Panc1 (cell line): Measurements from ENCODE around the gene ATF5. TPM values are rescaled to one million over a fixed set of nuclear protein-coding genes. Genes with fewer than 3 reads are reported as not detected.
"Not testable (repeated sequence)": the region's sequence is repeated elsewhere in the genome, so short reads cannot be mapped to it uniquely, and the experiment has no call there.

Source experiments
- ATAC-seq: fragments of 200-7000 bp; cut with Tn5 transposase; 2 replicates; pipeline ENCODE4 v1.9.1; 2020; ENCODE audit warnings: mild to moderate bottlenecking, moderate library complexity
- BruUV-seq: library from RNA; stranded (reverse); fragments of 400-500 nt; replicated peaks from 2 replicates; lab custom pipeline; 2021; lab: Mats Ljungman, UMichigan
- CTCF ChIA-PET: fragments of 300-600 bp; sonication (Branson Sonifier 250); formaldehyde crosslinking; loops from one replicate; lab custom pipeline; 2022; ENCODE audit warnings: antibody characterized with exemption; lab: Charles Lee
- POLR2A ChIA-PET: fragments of 300-600 bp; sonication (Branson Sonifier 250); formaldehyde crosslinking; loops from one replicate; lab custom pipeline; 2022; ENCODE audit warnings: antibody characterized with exemption; lab: Charles Lee
- DNase-seq: peaks from one replicate; pipeline ENCODE4 v3.0.0-alpha.2; 2010; ENCODE audit warnings: low read depth, low spot score
- H3K27ac ChIP-seq: 2 replicates; pipeline ENCODE4 v1.5.1; 2011; ENCODE audit warnings: mild to moderate bottlenecking, low read length, inconsistent platforms
- H3K27me3 ChIP-seq: fragments of 200-500 bp; sonication (Bioruptor generic); 2 replicates; pipeline ENCODE4 v1.6.0; 2014; ENCODE audit warnings: low read length, inconsistent platforms; ENCODE audit not compliant: control insufficient read depth, insufficient read depth
- H3K36me3 ChIP-seq: fragments of 200-500 bp; sonication (Bioruptor generic); 2 replicates; pipeline ENCODE4 v1.5.1; 2014; ENCODE audit warnings: inconsistent platforms, mild to moderate bottlenecking, low read length, moderate library complexity; ENCODE audit not compliant: control insufficient read depth, insufficient read depth
- H3K4me1 ChIP-seq: 2 replicates; pipeline ENCODE4 v1.5.1; 2011; ENCODE audit warnings: inconsistent platforms, mild to moderate bottlenecking, low read length, moderate library complexity; ENCODE audit not compliant: control insufficient read depth, insufficient read depth
- H3K4me3 ChIP-seq, 2 experiments: 2 replicates each; pipeline ENCODE4 v1.5.1; 2011 to 2012; ENCODE audit warnings: low read depth in 2 of 2, low read length in 2 of 2, mild to moderate bottlenecking in 2 of 2, inconsistent platforms in 1 of 2, moderate library complexity in 1 of 2
- H3K9me3 ChIP-seq: fragments of 200-500 bp; sonication (Bioruptor generic); 2 replicates; pipeline ENCODE4 v1.5.1; 2014; ENCODE audit warnings: low read depth, mild to moderate bottlenecking, inconsistent platforms, low read length, moderate library complexity; ENCODE audit not compliant: control insufficient read depth, insufficient read depth
- CTCF ChIP-seq: fragments of 450-650 bp; IDR thresholded peaks from 2 replicates; pipeline ENCODE4 v1.5.1; 2017; ENCODE audit warnings: mild to moderate bottlenecking
- POLR2AphosphoS5 ChIP-seq: IDR thresholded peaks from 2 replicates; pipeline ENCODE4 v1.6.1; 2012; ENCODE audit warnings: mild to moderate bottlenecking, low read depth, low read length, moderate library complexity
- REST ChIP-seq, 2 experiments: IDR thresholded peaks; 2 replicates each; pipeline ENCODE4 v1.6.1; 2011 to 2012; ENCODE audit warnings: low read depth in 2 of 2, control low read depth in 1 of 2, low read length in 1 of 2, mild to moderate bottlenecking in 1 of 2, moderate library complexity in 1 of 2; ENCODE audit not compliant: insufficient read depth in 1 of 2
- SIN3A ChIP-seq: IDR thresholded peaks from 2 replicates; pipeline ENCODE4 v1.6.1; 2012; ENCODE audit warnings: low read depth, mild to moderate bottlenecking, low read length, moderate library complexity, borderline replicate concordance; ENCODE audit not compliant: insufficient read depth
- TCF7L2 ChIP-seq: IDR thresholded peaks from 2 replicates; pipeline ENCODE4 v1.6.1; 2011; ENCODE audit warnings: mild to moderate bottlenecking, low read depth, low read length, inconsistent platforms
- in situ Hi-C: cut with HindIII; loops from 2 replicates; pipeline ENCODE4 v1.10.0; 2016; ENCODE audit warnings: low sequenced_read_pairs, low pct_unique_long_range_greater_than_20kb
- intact Hi-C: fragments of 100-400 bp; cut with micrococcal nuclease; formaldehyde crosslinking; loops from one replicate; pipeline ENCODE4 v1.10.0; 2022; ENCODE audit not compliant: unreplicated experiment
- total RNA-seq: library from RNA; stranded (reverse); gene quantifications from one replicate; pipeline ENCODE4 v1.2.1, GENCODE V29; 2021; ENCODE audit not compliant: unreplicated experiment

ATF5 gene
- total RNA-seq, 1 experiment from 2014 or later = 104 TPM

GRCh38 chr19:49940482-49940791, 11.4 kb downstream of the ATF5 start:
- no peaks in the 10 kb centered on the region for H3K9me3 ChIP-seq
- H3K36me3 ChIP-seq = no peaks in the 10 kb centered on the region
- ChIA-PET POLR2A (no interaction called here), CTCF (no interaction called here)
- TF ChIP-seq POLR2AphosphoS5 (no peak), CTCF (no peak), REST (IDR thresholded peaks at IDR 0.05; ENCODE audit: insufficient read depth in 1 of 2, low read depth in 2 of 2, low read length in 1 of 2) (no peak), SIN3A (no peak), TCF7L2 (no peak)
- H3K27ac ChIP-seq = no peak overlapping the region
- no TSS peak for BruUV-seq
- intact Hi-C loops (no loop called here), in situ Hi-C loops (no loop called here)
- no peak for ATAC-seq
- H3K4me3 ChIP-seq = no peak overlapping the region
- H3K27me3 ChIP-seq = no peaks in the 10 kb centered on the region
- no peaks in the 10 kb centered on the region for H3K4me1 ChIP-seq
- DNase-seq = no peak

GRCh38 chr19:49944567-49944966, 15.6 kb downstream of the ATF5 start:
- in situ Hi-C loops, H3K27ac ChIP-seq, DNase-seq, H3K4me3 ChIP-seq, CTCF ChIA-PET, BruUV-seq, POLR2A ChIA-PET, H3K9me3 ChIP-seq, intact Hi-C loops, ATAC-seq, H3K4me1 ChIP-seq, H3K27me3 ChIP-seq, H3K36me3 ChIP-seq: not testable (repeated sequence)

- no peak for ATAC-seq
- ChIA-PET POLR2A (no interaction called here), CTCF (no interaction called here)
- H3K27ac ChIP-seq = no peak overlapping the region
- no peaks in the 10 kb centered on the region for H3K4me1 ChIP-seq
- intact Hi-C loops (no loop called here), in situ Hi-C loops (no loop called here)
- no TSS peak for BruUV-seq
- no peaks in the 10 kb centered on the region for H3K36me3 ChIP-seq
- no peak for DNase-seq
- TF ChIP-seq SIN3A (no peak), POLR2AphosphoS5 (no peak), REST (IDR thresholded peaks at IDR 0.05; ENCODE audit: insufficient read depth in 1 of 2, low read depth in 2 of 2, low read length in 1 of 2) (no peak), CTCF (no peak), TCF7L2 (no peak)
- H3K4me3 ChIP-seq = no peak overlapping the region
- H3K27me3 ChIP-seq = no peaks in the 10 kb centered on the region
- H3K9me3 ChIP-seq = no peaks in the 10 kb centered on the region
Measured at GRCh38 chr19:49946415-49946814, 17.4 kb downstream of the ATF5 start.
